Keratinocyte (primary cell): Measurements from ENCODE around the gene ADNP2. TPM values are rescaled to one million over a fixed set of nuclear protein-coding genes. Genes with fewer than 3 reads are reported as not detected.
A peak's percentile ranks its signal among the peaks of the same experiment; 100 is the strongest.

Experiments
- DNase-seq: peaks from one replicate; pipeline ENCODE4 v3.0.0-alpha.2; 2011; ENCODE audit warnings: low read depth, missing footprints, low spot score
- FAIRE-seq: peaks from 2 replicates; lab custom pipeline; 2011; peaks lifted over from hg19 to GRCh38; lab: Jason Lieb, UNC
- H2AFZ ChIP-seq: 2 replicates; pipeline ENCODE4 v1.6.0; 2012; ENCODE audit warnings: low read length, control low read depth, inconsistent platforms; ENCODE audit not compliant: control insufficient read depth
- H3K27ac ChIP-seq: 2 replicates; pipeline ENCODE4 v1.5.1; 2011; ENCODE audit warnings: low read length; ENCODE audit not compliant: control insufficient read depth, insufficient read depth
- H3K27me3 ChIP-seq: 3 replicates; pipeline ENCODE4 v1.6.0; 2011; ENCODE audit warnings: low read length; ENCODE audit not compliant: control insufficient read depth, insufficient read depth; ENCODE audit errors: extremely low read depth
- H3K36me3 ChIP-seq, 2 experiments: 2 replicates in 1 of 2; 3 replicates in 1 of 2; pipeline ENCODE4 v1.5.1; 2011; ENCODE audit warnings: low read length in 2 of 2, mild to moderate bottlenecking in 1 of 2; ENCODE audit not compliant: control insufficient read depth in 2 of 2, insufficient read depth in 2 of 2; ENCODE audit errors: extremely low read depth in 1 of 2
- H3K4me1 ChIP-seq: 3 replicates; pipeline ENCODE4 v1.5.1; 2011; ENCODE audit warnings: low read length; ENCODE audit not compliant: control insufficient read depth, insufficient read depth; ENCODE audit errors: extremely low read depth
- H3K4me2 ChIP-seq: 3 replicates; pipeline ENCODE4 v1.6.0; 2011; ENCODE audit warnings: low read depth, low read length; ENCODE audit not compliant: control insufficient read depth, insufficient read depth; ENCODE audit errors: extremely low read depth
- H3K4me3 ChIP-seq, 3 experiments: fragments of 200-600 bp in 1 of 3; sonication (generic) in 1 of 3; 2 replicates in 2 of 3; 3 replicates in 1 of 3; pipeline ENCODE4 v1.5.1; 2011 to 2016; ENCODE audit warnings: low read length in 3 of 3, mild to moderate bottlenecking in 3 of 3, control low read depth in 2 of 3, inconsistent platforms in 1 of 3, low read depth in 1 of 3, mixed read lengths in 1 of 3, mixed run types in 1 of 3, moderate library complexity in 1 of 3; ENCODE audit not compliant: control insufficient read depth in 2 of 3, insufficient read depth in 2 of 3; ENCODE audit errors: extremely low read depth in 1 of 3
- H3K79me2 ChIP-seq: 2 replicates; pipeline ENCODE4 v1.6.0; 2012; ENCODE audit warnings: low read length; ENCODE audit not compliant: control insufficient read depth, insufficient read depth
- H3K9ac ChIP-seq: 3 replicates; pipeline ENCODE4 v1.6.0; 2011; ENCODE audit warnings: low read length; ENCODE audit not compliant: control insufficient read depth, insufficient read depth; ENCODE audit errors: extremely low read depth
- H3K9me1 ChIP-seq: 3 replicates; pipeline ENCODE4 v1.6.0; 2011; ENCODE audit warnings: low read length; ENCODE audit not compliant: control insufficient read depth, insufficient read depth; ENCODE audit errors: extremely low read depth
- H3K9me3 ChIP-seq: 2 replicates; pipeline ENCODE4 v1.5.1; 2012; ENCODE audit warnings: low read depth, low read length; ENCODE audit not compliant: control insufficient read depth
- H4K20me1 ChIP-seq: 3 replicates; pipeline ENCODE4 v1.6.0; 2011; ENCODE audit warnings: low read length; ENCODE audit not compliant: control insufficient read depth, insufficient read depth; ENCODE audit errors: extremely low read depth
- CTCF ChIP-seq, 3 experiments: IDR thresholded peaks in 1 of 3; conservative IDR thresholded peaks in 1 of 3; optimal IDR thresholded peaks in 1 of 3; 2 replicates in 2 of 3; 3 replicates in 1 of 3; pipeline versions ENCODE3 to v1.5.1; 2011; ENCODE audit warnings: low read length in 3 of 3, mild to moderate bottlenecking in 3 of 3, moderate library complexity in 2 of 3, control low read depth in 1 of 3, inconsistent platforms in 1 of 3; ENCODE audit not compliant: insufficient read depth in 2 of 3; ENCODE audit errors: extremely low read depth in 1 of 3
- EZH2 ChIP-seq: IDR thresholded peaks from one replicate; pipeline ENCODE4 v1.6.1; 2012; ENCODE audit warnings: inconsistent platforms, mild to moderate bottlenecking, low read length, moderate library complexity
- dilution Hi-C: fragments of 300-500 bp; cut with MboI; formaldehyde crosslinking; loops from one replicate; pipeline ENCODE4 v1.7.0; 2020; ENCODE audit warnings: low sequenced_read_pairs; ENCODE audit not compliant: extremely low pct_ligation_motif_present
- polyA plus RNA-seq, 5 experiments: library from polyadenylated mRNA; depleted of rRNA in 3 of 5; stranded (reverse) in 3 of 5; stranded (forward) in 1 of 5; unstranded in 1 of 5; fragments of >200 nt; gene quantifications; 1 replicate in 1 of 5; 2 replicates in 3 of 5; 3 replicates in 1 of 5; pipeline versions ENCODE4 v1.2.1 to v1.2.3, GENCODE V29; 2011 to 2012; ENCODE audit warnings: missing spikeins in 2 of 5, low read depth in 1 of 5, low replicate concordance in 1 of 5

The ADNP2 gene
- polyA plus RNA-seq, 1 donor (not counting 4 experiments of a cell fraction or from before 2014, with no cell fraction given) = 11.3 TPM

DNA sequence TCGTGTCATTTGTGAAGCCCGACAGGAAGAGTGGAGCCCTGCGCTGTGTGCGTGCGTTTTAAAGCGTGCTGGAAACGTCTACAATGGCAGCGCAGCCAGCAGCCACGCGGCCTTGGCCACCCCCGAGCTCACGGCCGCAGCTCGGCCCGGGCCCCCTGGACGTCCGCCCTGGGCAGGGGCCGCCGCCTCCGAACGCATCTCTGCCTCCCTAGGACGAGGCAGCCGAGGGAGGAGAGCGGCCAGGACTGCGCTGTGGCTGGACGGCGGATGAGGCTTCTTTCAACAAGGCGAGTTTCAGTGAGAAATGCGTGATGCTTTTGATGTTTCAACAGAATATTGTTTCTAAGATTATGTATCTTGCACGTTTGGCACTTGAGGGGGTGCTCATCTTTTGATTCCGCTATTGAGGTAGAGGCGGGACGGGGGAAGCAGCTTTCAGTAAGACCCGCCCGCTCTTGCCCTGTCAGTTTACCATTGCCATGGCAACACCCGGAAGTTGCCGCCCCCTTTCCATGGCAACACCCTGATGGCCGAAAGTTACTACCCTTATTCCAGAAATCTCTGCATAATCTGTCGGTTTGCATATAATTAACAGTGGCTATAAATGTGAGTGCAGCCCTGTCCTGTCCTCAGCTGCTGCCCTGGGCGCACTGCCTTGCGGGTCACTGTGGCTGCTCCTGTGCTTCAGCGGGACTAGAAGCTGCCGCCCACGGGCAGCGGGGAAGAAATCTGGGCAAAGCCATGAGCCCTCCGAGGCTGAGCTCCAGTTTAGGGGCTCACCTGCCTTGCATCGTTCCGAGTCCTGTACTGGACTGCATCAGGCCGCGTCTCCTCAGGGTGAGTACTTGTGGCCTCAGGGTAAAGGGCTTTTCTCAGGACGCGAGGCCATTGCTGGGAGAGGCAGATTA lies 38.6 kb downstream of the ADNP2 start:
- H2AFZ ChIP-seq = peak overlapping the region; percentile 47
- H3K4me2 ChIP-seq = peak overlapping the region; percentile 77
- H3K4me3 ChIP-seq = peak overlapping the region; percentile 39 to 58 (median 56)
- H3K27me3 ChIP-seq = no peaks in the 10 kb centered on the region
- no peak for TF ChIP-seq CTCF (optimal IDR thresholded peaks at IDR 0.05 in 1 of 3, IDR thresholded peaks at IDR 0.05 in 1 of 3, conservative IDR thresholded peaks at IDR 0.05 in 1 of 3; ENCODE audit: extremely low read depth in 1 of 3, insufficient read depth in 2 of 3, low read length in 3 of 3)
- no peak for TF ChIP-seq EZH2
- peaks cover 13% of the 10 kb centered on the region for H3K4me1 ChIP-seq
- dilution Hi-C loops = no loop called here
- H3K9me1 ChIP-seq = peaks cover 2% of the 10 kb centered on the region
- H3K36me3 ChIP-seq = peaks cover 3 to 12% of the 10 kb centered on the region in 2 experiments
- peak overlapping the region; percentile 15 for H3K9ac ChIP-seq
- peak overlapping the region; percentile 33 for H3K27ac ChIP-seq
- no peaks in the 10 kb centered on the region for H3K79me2 ChIP-seq
- FAIRE-seq = peak; percentile 49
- H3K9me3 ChIP-seq = no peaks in the 10 kb centered on the region
- no peaks in the 10 kb centered on the region for H4K20me1 ChIP-seq
- no peak for DNase-seq

GRCh38 chr18:80148326-80149199 lies 39.5 kb downstream of the ADNP2 start:
- peak overlapping the region; percentile 13 for H3K27ac ChIP-seq
- peaks cover 3 to 12% of the 10 kb centered on the region in 2 experiments for H3K36me3 ChIP-seq
- peak overlapping the region; percentile 39 to 58 (median 56) for H3K4me3 ChIP-seq
- no peak for FAIRE-seq
- H3K79me2 ChIP-seq = no peaks in the 10 kb centered on the region
- TF ChIP-seq EZH2 (no peak), CTCF (optimal IDR thresholded peaks at IDR 0.05 in 1 of 3, IDR thresholded peaks at IDR 0.05 in 1 of 3, conservative IDR thresholded peaks at IDR 0.05 in 1 of 3; ENCODE audit: extremely low read depth in 1 of 3, insufficient read depth in 2 of 3, low read length in 3 of 3) (no peak)
- no peak for DNase-seq
- H3K9ac ChIP-seq = peak overlapping the region; percentile 15
- peak overlapping the region; percentile 77 for H3K4me2 ChIP-seq
- peaks cover 13% of the 10 kb centered on the region for H3K4me1 ChIP-seq
- H3K9me3 ChIP-seq = no peaks in the 10 kb centered on the region
- H2AFZ ChIP-seq = no peak overlapping the region
- H4K20me1 ChIP-seq = no peaks in the 10 kb centered on the region
- no peaks in the 10 kb centered on the region for H3K27me3 ChIP-seq
- dilution Hi-C loops = no loop called here
- H3K9me1 ChIP-seq = peaks cover 2% of the 10 kb centered on the region
